ENCODE measurements around the gene PDZK1. TPM values are rescaled to one million over a fixed set of nuclear protein-coding genes. Genes with fewer than 3 reads are reported as not detected.
A peak's percentile ranks its signal among the peaks of the same experiment; 100 is the strongest.

Gene PDZK1
- total RNA-seq, 4 donors from 2014 or later: 25.6 to 251 (median 205) TPM

GRCh38 chr1:145716641-145717345, 9.6 kb upstream of the PDZK1 start:
- DNase-seq: peak in 1 of 3 donors; percentile 53
- H3K4me3 ChIP-seq: no peak overlapping the region
- H3K27ac ChIP-seq: peak overlapping the region in 1 of 4 donors; percentile 64
- H3K36me3 ChIP-seq: no peaks in the 10 kb centered on the region
- no peak for TF ChIP-seq CTCF (IDR thresholded peaks at IDR 0.05)
- TF ChIP-seq POLR2A (IDR thresholded peaks at IDR 0.05): no peak
- H3K4me1 ChIP-seq: peaks cover 3 to 27% (median 8%) of the 10 kb centered on the region in 4 donors
- H3K9me3 ChIP-seq: no peaks in the 10 kb centered on the region
- H3K27me3 ChIP-seq: no peaks in the 10 kb centered on the region

GRCh38 chr1:145714524-145715111, 7.5 kb upstream of the PDZK1 start:
- Histone ChIP-seq H3K4me1 (peaks cover 0 to 17% (median 0%) of the 10 kb centered on the region in 4 donors), H3K27ac (peak overlapping the region in 3 of 4 donors; percentile 36 to 81 (median 68)), H3K27me3 (no peaks in the 10 kb centered on the region), H3K36me3 (no peaks in the 10 kb centered on the region), H3K4me3 (no peak overlapping the region), H3K9me3 (no peaks in the 10 kb centered on the region)
- DNase-seq: peak in 1 of 3 donors; percentile 64
- TF ChIP-seq POLR2A (IDR thresholded peaks at IDR 0.05): peak in 1 of 2 donors; percentile 15
- no peak for TF ChIP-seq CTCF (IDR thresholded peaks at IDR 0.05)

GRCh38 chr1:145711213-145711651, 4.1 kb upstream of the PDZK1 start:
- Histone ChIP-seq H3K4me3 (no peak overlapping the region), H3K36me3 (no peaks in the 10 kb centered on the region), H3K9me3 (no peaks in the 10 kb centered on the region), H3K4me1 (peaks cover 0 to 7% (median 0%) of the 10 kb centered on the region in 4 donors), H3K27me3 (no peaks in the 10 kb centered on the region), H3K27ac (peak overlapping the region in 2 of 4 donors; percentile 54 to 73)
- DNase-seq: peak in 2 of 3 donors; percentile 63 to 77
- TF ChIP-seq POLR2A (IDR thresholded peaks at IDR 0.05) (peak in 1 of 2 donors; percentile 8), CTCF (IDR thresholded peaks at IDR 0.05) (no peak)

GRCh38 chr1:145710291-145711027, 3.3 kb upstream of the PDZK1 start:
- no peaks in the 10 kb centered on the region for H3K9me3 ChIP-seq
- H3K4me3 ChIP-seq: no peak overlapping the region
- no peak for TF ChIP-seq CTCF (IDR thresholded peaks at IDR 0.05)
- no peak for TF ChIP-seq POLR2A (IDR thresholded peaks at IDR 0.05)
- DNase-seq: no peak
- H3K27me3 ChIP-seq: no peaks in the 10 kb centered on the region
- peaks cover 0 to 7% (median 0%) of the 10 kb centered on the region in 4 donors for H3K4me1 ChIP-seq
- H3K27ac ChIP-seq: no peak overlapping the region
- H3K36me3 ChIP-seq: no peaks in the 10 kb centered on the region

- no peak for DNase-seq
- Histone ChIP-seq H3K27me3 (no peaks in the 10 kb centered on the region), H3K4me1 (peaks cover 0 to 7% (median 0%) of the 10 kb centered on the region in 4 donors), H3K36me3 (no peaks in the 10 kb centered on the region), H3K9me3 (no peaks in the 10 kb centered on the region), H3K4me3 (no peak overlapping the region), H3K27ac (peak overlapping the region in 2 of 4 donors; percentile 63 to 84)
- no peak for TF ChIP-seq POLR2A (IDR thresholded peaks at IDR 0.05)
- TF ChIP-seq CTCF (IDR thresholded peaks at IDR 0.05): no peak
Observed at GRCh38 chr1:145708063-145708462, 895 bp upstream of the PDZK1 start.
